Mesothelial cell of epicardium (in vitro differentiated cells): ENCODE data around the gene CTBP2. TPM values are rescaled to one million over a fixed set of nuclear protein-coding genes. Genes with fewer than 3 reads are reported as not detected.

Source experiments
- DNase-seq, 2 experiments: peaks; one replicate each; pipeline ENCODE4 v3.0.0; 2021; ENCODE audit warnings: low spot score in 2 of 2; ENCODE audit not compliant: unreplicated experiment in 2 of 2
- H3K27ac Mint-ChIP-seq: 2 replicates; pipeline ENCODE4 v1.8.0; 2021; ENCODE audit warnings: mixed read lengths
- H3K27me3 Mint-ChIP-seq: 2 replicates; pipeline ENCODE4 v1.8.0; 2021; ENCODE audit warnings: low read depth, mixed read lengths
- H3K36me3 Mint-ChIP-seq: 2 replicates; pipeline ENCODE4 v1.8.0; 2021; ENCODE audit warnings: mixed read lengths
- H3K4me1 Mint-ChIP-seq: 2 replicates; pipeline ENCODE4 v1.8.0; 2021; ENCODE audit warnings: mixed read lengths
- H3K4me3 Mint-ChIP-seq: 2 replicates; pipeline ENCODE4 v1.8.0; 2021; ENCODE audit warnings: mild to moderate bottlenecking, moderate library complexity, mixed read lengths
- H3K9me3 Mint-ChIP-seq: 2 replicates; pipeline ENCODE4 v1.8.0; 2021; ENCODE audit warnings: mixed read lengths
- total RNA-seq: library from RNA; stranded (reverse); gene quantifications from 3 replicates; pipeline ENCODE4 v1.2.1, GENCODE V29; 2021
- TF ChIP-seq, protein P1 (sequence below): fragments of 200-600 bp; sonication (generic); IDR thresholded peaks from one replicate; pipeline ENCODE4 v1.5.0; 2021; ENCODE audit warnings: antibody characterized with exemption; ENCODE audit not compliant: unreplicated experiment

Gene CTBP2
- total RNA-seq, 1 donor from 2014 or later, result 122 TPM

- H3K4me3 Mint-ChIP-seq, result peak overlapping the region; percentile 35
- H3K27me3 Mint-ChIP-seq, result no peaks in the 10 kb centered on the region
- H3K36me3 Mint-ChIP-seq, result no peaks in the 10 kb centered on the region
- peak overlapping the region; percentile 90 for H3K27ac Mint-ChIP-seq
- H3K9me3 Mint-ChIP-seq, result no peaks in the 10 kb centered on the region
- DNase-seq, result no peak
- TF ChIP-seq, protein P1, sequence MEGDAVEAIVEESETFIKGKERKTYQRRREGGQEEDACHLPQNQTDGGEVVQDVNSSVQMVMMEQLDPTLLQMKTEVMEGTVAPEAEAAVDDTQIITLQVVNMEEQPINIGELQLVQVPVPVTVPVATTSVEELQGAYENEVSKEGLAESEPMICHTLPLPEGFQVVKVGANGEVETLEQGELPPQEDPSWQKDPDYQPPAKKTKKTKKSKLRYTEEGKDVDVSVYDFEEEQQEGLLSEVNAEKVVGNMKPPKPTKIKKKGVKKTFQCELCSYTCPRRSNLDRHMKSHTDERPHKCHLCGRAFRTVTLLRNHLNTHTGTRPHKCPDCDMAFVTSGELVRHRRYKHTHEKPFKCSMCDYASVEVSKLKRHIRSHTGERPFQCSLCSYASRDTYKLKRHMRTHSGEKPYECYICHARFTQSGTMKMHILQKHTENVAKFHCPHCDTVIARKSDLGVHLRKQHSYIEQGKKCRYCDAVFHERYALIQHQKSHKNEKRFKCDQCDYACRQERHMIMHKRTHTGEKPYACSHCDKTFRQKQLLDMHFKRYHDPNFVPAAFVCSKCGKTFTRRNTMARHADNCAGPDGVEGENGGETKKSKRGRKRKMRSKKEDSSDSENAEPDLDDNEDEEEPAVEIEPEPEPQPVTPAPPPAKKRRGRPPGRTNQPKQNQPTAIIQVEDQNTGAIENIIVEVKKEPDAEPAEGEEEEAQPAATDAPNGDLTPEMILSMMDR, result no peak
- peaks cover 69% of the 10 kb centered on the region for H3K4me1 Mint-ChIP-seq
These were observed 5.3 kb downstream of the CTBP2 start for GRCh38 chr10:125155101-125155500.

DNA sequence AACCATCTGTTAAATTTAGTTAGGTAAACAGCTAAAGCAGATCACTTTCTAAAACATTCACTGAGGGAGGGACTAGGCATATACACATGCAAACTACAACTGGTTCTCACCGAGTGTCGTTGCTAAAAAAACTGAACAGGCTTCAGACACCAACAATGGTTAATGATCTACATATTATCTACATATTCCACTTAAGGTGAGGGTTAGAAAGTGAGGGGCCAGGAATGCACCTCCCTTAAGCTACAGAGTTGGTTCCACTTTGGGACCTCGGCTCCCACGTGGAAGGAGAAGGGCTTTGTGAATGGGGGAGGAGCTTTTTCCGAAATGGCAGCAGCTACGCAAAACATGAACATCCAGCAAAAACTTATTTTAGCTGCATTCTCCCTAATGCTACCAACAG is 5.8 kb downstream of the CTBP2 start:
- Mint-ChIP-seq H3K4me1 (peaks cover 74% of the 10 kb centered on the region), H3K27ac (peak overlapping the region; percentile 84), H3K4me3 (no peak overlapping the region), H3K27me3 (no peaks in the 10 kb centered on the region), H3K9me3 (no peaks in the 10 kb centered on the region), H3K36me3 (no peaks in the 10 kb centered on the region)
- DNase-seq, result no peak
- TF ChIP-seq, protein P1, result no peak

- Mint-ChIP-seq H3K27ac (peak overlapping the region; percentile 84), H3K4me1 (peaks cover 81% of the 10 kb centered on the region), H3K9me3 (no peaks in the 10 kb centered on the region), H3K4me3 (peak overlapping the region; percentile 24), H3K27me3 (no peaks in the 10 kb centered on the region), H3K36me3 (no peaks in the 10 kb centered on the region)
- TF ChIP-seq, protein P1, result no peak
- DNase-seq, result no peak
These were observed 6.5 kb downstream of the CTBP2 start for GRCh38 chr10:125153703-125154490.

DNA sequence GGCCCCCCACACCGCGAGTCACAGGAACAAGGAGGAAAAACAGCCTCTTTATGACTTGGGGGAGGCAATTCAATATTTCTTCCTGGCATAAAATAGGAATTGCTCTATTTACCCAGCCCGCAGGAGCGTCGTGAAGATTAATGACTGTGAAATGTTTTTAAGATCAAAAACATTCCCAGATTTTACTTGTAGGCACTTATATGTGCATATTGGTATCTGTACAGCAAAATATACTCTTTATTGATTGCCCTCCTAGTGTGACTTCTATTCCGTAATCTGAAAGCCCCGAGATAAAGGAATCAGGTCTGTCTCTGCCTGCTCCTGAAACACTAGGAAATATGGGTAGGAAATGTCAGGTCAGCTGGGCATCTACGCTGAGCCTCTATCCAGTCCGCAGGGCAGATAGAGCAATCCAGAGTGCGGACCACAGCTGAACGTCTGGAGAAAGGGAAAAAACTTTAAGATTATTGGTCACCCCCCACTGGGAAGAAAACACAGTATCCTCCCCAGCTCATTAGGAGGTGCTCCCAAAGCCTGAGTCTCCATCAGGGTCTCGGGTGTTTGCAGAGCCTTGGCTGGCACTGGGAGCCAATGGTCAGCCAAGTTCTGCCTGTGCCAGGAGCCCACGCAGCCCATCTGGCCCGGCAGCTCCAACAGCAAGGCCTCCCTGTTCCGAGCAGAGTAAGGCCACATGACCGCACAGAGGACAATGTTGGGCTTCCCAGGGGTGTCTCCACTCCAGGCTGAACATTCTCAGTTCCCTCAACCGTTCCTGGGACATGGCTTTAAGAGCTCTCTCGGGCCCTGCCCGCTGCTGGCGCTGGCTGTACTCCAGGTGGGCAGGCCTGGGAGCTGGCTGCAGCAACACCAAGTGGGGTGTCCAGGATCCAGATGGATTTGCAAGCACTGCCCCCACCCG is 7.7 kb downstream of the CTBP2 start:
- Mint-ChIP-seq H3K9me3 (no peaks in the 10 kb centered on the region), H3K4me3 (peak overlapping the region; percentile 52), H3K27me3 (no peaks in the 10 kb centered on the region), H3K27ac (peak overlapping the region; percentile 89), H3K36me3 (peaks cover 3% of the 10 kb centered on the region), H3K4me1 (peaks cover 85% of the 10 kb centered on the region)
- TF ChIP-seq, protein P1, result no peak
- no peak for DNase-seq

DNA sequence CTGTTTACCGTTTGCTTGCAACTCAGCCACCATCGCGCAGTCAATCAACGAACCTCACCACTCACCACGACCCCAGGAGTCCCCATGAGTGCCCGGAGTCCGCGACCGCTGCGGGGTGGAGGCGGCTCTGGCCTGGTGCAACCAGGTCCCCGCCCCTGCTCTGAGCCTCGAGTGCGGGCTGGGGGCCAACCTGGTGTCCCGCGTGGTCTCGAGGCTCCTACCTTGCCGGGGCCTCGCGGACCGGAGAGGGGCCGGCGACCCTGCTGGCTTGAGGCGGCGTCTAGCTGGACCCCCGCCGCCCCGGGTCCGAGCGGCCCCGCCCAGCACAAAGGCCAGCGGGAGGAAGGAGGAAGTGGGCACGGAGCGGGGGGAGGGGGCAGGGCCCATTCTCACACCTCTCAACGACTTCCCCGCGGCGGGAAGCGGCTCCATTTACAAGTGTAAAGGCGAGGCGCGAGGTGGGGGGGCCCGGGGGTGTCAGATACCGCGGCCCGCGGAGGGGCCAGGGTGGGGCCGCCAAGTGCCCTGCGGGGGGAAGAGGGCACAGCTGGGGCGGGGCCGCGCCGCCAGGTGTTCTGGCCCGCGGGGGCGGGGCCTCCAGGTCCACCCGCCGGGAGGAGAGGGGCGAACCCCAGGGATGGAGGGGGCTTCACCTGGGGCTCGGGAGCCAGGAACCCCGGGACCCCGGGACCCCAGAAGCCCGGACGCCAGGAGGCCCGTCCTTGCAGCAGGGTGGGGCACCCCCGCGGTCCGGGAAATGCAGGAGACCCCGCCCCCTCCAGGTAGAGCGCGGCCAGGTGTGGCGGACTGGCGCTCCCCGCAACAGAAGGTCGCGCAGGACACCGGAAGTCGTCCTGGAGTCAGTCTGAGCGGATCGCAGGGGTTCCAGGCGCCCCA is 8.6 kb downstream of the CTBP2 start:
- Mint-ChIP-seq H3K27ac (peak overlapping the region; percentile 89), H3K36me3 (peaks cover 3% of the 10 kb centered on the region), H3K27me3 (no peaks in the 10 kb centered on the region), H3K4me1 (peaks cover 85% of the 10 kb centered on the region), H3K4me3 (peak overlapping the region; percentile 52), H3K9me3 (no peaks in the 10 kb centered on the region)
- no peak for DNase-seq
- TF ChIP-seq, protein P1, result no peak
